A673 (cell line): Measurements from ENCODE around the gene HIRIP3.

Experiments
- CTCF ChIP-seq: fragments of 300-800, 200-600 bp; sonication (generic); conservative IDR thresholded peaks from 2 replicates; pipeline ENCODE4 v1.5.1; 2017; ENCODE audit warnings: low read depth, mild to moderate bottlenecking, antibody characterized with exemption, low read length, moderate library complexity, mixed read lengths
- EZH2 ChIP-seq: fragments of 200-600 bp; sonication (generic); IDR thresholded peaks from 2 replicates; pipeline ENCODE4 v1.6.1; 2017; ENCODE audit warnings: borderline replicate concordance, low read depth, mild to moderate bottlenecking, mixed read lengths, antibody characterized with exemption, low read length; ENCODE audit not compliant: poor library complexity, severe bottlenecking

- no peak for TF ChIP-seq CTCF
- TF ChIP-seq EZH2, result no peak
These were observed 31.0 kb upstream of the HIRIP3 start for GRCh38 chr16:30026449-30026848.
